Panc1 (cell line): ENCODE results near the gene TBRG4.

ENCODE experiments used
- POLR2AphosphoS5 ChIP-seq: IDR thresholded peaks from 2 replicates; pipeline ENCODE4 v1.6.1; 2012; ENCODE audit warnings: mild to moderate bottlenecking, low read depth, low read length, moderate library complexity
- TCF7L2 ChIP-seq: IDR thresholded peaks from 2 replicates; pipeline ENCODE4 v1.6.1; 2011; ENCODE audit warnings: mild to moderate bottlenecking, low read depth, low read length, inconsistent platforms
- TF ChIP-seq, protein P1 (sequence below): fragments of 450-650 bp; IDR thresholded peaks from 2 replicates; pipeline ENCODE4 v1.5.1; 2017; ENCODE audit warnings: mild to moderate bottlenecking
- TF ChIP-seq, protein P2 (sequence below), 2 experiments: IDR thresholded peaks; 2 replicates each; pipeline ENCODE4 v1.6.1; 2011 to 2012; ENCODE audit warnings: low read depth in 2 of 2, control low read depth in 1 of 2, low read length in 1 of 2, mild to moderate bottlenecking in 1 of 2, moderate library complexity in 1 of 2; ENCODE audit not compliant: insufficient read depth in 1 of 2

DNA sequence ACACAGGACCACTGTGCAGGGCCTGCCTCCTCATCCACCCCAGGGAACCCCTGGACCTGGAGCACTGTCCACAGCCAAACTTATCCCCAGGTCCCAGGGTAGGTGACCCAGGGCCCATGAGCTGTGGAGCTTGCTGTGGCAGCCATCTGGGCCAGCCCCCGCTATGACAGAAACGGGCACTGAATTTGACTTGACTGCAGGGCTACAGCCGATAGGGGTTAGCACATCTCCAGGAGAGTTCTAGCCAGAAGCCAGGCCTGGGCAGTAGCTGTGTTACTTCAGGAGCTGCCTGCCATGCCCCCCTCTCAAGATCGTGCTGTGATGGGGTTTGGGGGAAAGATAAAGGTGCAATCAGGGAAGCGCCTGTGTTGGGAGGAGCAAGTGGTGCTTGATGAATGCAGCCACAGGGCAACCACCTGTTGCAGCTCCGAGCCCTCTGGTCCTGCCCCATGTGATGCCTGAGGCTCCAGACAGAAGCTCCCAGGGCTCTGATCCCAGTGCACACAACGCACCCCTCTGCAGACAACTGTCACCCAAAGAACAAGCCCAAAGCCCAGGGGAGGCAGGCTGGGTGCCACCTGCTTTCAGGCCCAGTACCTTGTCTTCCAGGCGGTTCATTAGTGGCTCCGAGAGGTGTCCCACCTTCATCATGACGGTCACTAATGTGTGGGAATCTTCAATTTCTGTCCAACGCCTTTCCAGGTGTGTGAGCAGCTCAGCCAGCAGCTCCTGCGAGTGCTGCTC is 6.5 kb downstream of the TBRG4 start:
- TF ChIP-seq, protein P1, sequence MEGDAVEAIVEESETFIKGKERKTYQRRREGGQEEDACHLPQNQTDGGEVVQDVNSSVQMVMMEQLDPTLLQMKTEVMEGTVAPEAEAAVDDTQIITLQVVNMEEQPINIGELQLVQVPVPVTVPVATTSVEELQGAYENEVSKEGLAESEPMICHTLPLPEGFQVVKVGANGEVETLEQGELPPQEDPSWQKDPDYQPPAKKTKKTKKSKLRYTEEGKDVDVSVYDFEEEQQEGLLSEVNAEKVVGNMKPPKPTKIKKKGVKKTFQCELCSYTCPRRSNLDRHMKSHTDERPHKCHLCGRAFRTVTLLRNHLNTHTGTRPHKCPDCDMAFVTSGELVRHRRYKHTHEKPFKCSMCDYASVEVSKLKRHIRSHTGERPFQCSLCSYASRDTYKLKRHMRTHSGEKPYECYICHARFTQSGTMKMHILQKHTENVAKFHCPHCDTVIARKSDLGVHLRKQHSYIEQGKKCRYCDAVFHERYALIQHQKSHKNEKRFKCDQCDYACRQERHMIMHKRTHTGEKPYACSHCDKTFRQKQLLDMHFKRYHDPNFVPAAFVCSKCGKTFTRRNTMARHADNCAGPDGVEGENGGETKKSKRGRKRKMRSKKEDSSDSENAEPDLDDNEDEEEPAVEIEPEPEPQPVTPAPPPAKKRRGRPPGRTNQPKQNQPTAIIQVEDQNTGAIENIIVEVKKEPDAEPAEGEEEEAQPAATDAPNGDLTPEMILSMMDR: no peak
- TF ChIP-seq POLR2AphosphoS5 (no peak; the same call in 1 of the 2 replicates), TCF7L2 (no peak)
- TF ChIP-seq, protein P2, sequence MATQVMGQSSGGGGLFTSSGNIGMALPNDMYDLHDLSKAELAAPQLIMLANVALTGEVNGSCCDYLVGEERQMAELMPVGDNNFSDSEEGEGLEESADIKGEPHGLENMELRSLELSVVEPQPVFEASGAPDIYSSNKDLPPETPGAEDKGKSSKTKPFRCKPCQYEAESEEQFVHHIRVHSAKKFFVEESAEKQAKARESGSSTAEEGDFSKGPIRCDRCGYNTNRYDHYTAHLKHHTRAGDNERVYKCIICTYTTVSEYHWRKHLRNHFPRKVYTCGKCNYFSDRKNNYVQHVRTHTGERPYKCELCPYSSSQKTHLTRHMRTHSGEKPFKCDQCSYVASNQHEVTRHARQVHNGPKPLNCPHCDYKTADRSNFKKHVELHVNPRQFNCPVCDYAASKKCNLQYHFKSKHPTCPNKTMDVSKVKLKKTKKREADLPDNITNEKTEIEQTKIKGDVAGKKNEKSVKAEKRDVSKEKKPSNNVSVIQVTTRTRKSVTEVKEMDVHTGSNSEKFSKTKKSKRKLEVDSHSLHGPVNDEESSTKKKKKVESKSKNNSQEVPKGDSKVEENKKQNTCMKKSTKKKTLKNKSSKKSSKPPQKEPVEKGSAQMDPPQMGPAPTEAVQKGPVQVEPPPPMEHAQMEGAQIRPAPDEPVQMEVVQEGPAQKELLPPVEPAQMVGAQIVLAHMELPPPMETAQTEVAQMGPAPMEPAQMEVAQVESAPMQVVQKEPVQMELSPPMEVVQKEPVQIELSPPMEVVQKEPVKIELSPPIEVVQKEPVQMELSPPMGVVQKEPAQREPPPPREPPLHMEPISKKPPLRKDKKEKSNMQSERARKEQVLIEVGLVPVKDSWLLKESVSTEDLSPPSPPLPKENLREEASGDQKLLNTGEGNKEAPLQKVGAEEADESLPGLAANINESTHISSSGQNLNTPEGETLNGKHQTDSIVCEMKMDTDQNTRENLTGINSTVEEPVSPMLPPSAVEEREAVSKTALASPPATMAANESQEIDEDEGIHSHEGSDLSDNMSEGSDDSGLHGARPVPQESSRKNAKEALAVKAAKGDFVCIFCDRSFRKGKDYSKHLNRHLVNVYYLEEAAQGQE (IDR thresholded peaks at IDR 0.05; ENCODE audit: insufficient read depth in 1 of 2, low read depth in 2 of 2, low read length in 1 of 2): no peak
